NCI-H82 (cell line): ENCODE data around the gene TMEM163.

Source experiments
- DNase-seq: peaks from one replicate; lab custom pipeline; 2025; lab: John Stamatoyannopoulos, UW

Gene TMEM163

DNA sequence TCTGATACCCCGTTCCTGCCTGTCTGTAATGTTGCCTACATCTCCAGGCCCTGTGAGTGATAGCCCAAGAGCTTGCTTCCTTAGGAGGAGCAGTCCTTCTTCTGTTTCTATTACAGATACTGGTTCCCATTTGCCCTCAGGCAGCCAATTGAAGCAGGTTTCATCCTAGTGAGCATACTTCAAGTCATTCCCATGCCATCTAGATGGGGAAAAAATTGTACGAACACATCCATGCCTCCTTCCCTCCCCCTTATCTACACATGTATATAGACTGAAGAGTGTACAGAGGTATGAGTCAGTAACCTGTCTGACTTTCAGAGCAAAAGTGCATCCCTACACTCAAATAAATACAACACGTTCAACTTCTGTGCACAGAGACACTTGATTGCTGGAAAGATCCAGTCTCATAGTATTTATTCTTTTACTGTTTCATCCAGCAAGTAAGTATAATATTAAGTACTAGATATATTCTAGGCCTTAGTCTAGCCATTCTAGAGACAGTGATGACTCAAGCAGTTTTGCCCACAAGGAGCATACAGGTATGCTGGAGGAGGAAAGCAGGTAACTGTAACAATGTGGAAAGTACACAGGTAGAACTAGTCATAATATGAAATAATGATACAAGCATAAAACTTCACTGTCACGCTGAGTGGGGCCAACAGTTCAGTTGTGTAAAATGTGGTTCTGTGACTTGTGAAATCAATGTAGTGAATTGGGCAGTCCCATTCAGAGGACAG, 311.5 kb downstream of the TMEM163 start:
- no peak for DNase-seq

DNA sequence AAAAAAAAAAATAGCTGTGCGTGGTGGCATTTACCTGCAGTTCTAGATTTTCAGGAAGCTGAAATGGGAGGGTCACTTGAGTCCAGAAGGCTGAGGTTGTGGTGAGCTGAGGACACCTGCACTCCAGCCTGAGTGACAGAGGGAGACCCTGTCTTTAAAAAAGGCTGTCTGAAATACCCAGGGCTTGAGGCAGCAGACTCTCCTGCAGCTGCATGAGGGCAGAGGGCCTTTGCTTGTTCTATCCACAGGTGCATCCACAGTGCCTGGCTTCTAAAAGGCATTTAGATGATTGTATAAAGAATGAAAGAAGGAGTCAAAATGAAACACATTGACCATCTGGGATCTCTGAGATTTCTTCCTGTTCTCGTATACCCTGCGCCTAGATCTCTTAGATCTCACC, 312.1 kb downstream of the TMEM163 start:
- no peak for DNase-seq

GRCh38 chr2:134406311-134406710, 312.5 kb downstream of the TMEM163 start:
- no peak for DNase-seq
